ENCODE data around the gene NAT16. TPM values are rescaled to one million over a fixed set of nuclear protein-coding genes. Genes with fewer than 3 reads are reported as not detected.

The NAT16 gene
- total and polyA plus RNA-seq, 2 of the 13 experiments (the other 11 are each of a cell fraction or from before 2014, with no cell fraction given): 0.04 TPM; not detected in 1

DNA sequence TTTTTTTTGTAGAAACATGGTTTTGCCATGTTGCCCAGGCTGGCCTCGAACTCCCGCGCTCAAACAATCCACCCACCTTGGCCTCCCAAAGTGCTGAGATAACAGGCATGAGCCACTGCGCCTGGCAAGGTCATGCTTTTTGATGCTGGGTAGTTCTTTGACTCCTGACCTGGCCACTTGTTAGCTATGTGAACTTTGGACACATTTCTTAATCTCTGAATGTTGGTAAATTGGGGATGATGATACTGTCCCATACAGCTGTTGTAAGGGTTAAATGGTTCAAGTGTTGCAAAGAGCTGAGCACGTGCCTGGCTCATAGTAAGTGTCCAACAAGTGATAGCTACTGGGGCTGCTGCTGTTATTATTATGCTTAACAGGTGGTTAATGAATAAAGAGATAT lies 40.2 kb upstream of the NAT16 start (continued):
- TF ChIP-seq ZFP1 (CRISPR knock-in tag; IDR thresholded peaks at IDR 0.05) (no peak), ZNF672 (CRISPR knock-in tag; IDR thresholded peaks at IDR 0.05) (no peak), PHB2 (IDR thresholded peaks at IDR 0.05; ENCODE audit: partially characterized antibody) (no peak), ASH2L (IDR thresholded peaks at IDR 0.05; ENCODE audit: insufficient read length, low read depth, low read length) (no peak), ISX (CRISPR knock-in tag; conservative IDR thresholded peaks at IDR 0.05) (no peak), IKZF1 (IDR thresholded peaks at IDR 0.05) (no peak), PCBP1 (IDR thresholded peaks at IDR 0.05; ENCODE audit: borderline replicate concordance, low read depth, low read length) (no peak), ZNF713 (CRISPR knock-in tag; IDR thresholded peaks at IDR 0.05) (no peak), NR2C2 (CRISPR knock-in tag; IDR thresholded peaks at IDR 0.05; ENCODE audit: borderline replicate concordance) (peak; percentile 86), PCBP2 (optimal IDR thresholded peaks at IDR 0.05; ENCODE audit: low read depth, low read length, poor library complexity, severe bottlenecking) (no peak), CSRNP2 (CRISPR knock-in tag; conservative IDR thresholded peaks at IDR 0.05; ENCODE audit: low read depth) (no peak), LCORL (IDR thresholded peaks at IDR 0.05) (no peak), LCORL (CRISPR knock-in tag; IDR thresholded peaks at IDR 0.05) (peak; percentile 54; the same call in 1 of the 2 replicates), MTF1 (CRISPR knock-in tag; IDR thresholded peaks at IDR 0.05) (no peak), ETV6 (CRISPR knock-in tag; conservative IDR thresholded peaks at IDR 0.05) (no peak), ZMYM4 (CRISPR knock-in tag; IDR thresholded peaks at IDR 0.05) (0 out of 2 replicates have a peak, but pooled peaks have one; percentile 25), NR2F6 (IDR thresholded peaks at IDR 0.05) (peak; percentile 74), NR2F6 (CRISPR knock-in tag; IDR thresholded peaks at IDR 0.05) (peak; percentile 82), ZNF17 (CRISPR knock-in tag; IDR thresholded peaks at IDR 0.05) (no peak), ZFP36L1 (CRISPR knock-in tag; IDR thresholded peaks at IDR 0.05) (no peak), JUND (CRISPR knock-in tag; IDR thresholded peaks at IDR 0.05) (no peak), ZSCAN30 (CRISPR knock-in tag; IDR thresholded peaks at IDR 0.05) (no peak), NONO (IDR thresholded peaks at IDR 0.05) (no peak), NONO (CRISPR knock-in tag; conservative IDR thresholded peaks at IDR 0.05) (peak; percentile 26; the same call in 1 of the 2 replicates), RELA (CRISPR knock-in tag; IDR thresholded peaks at IDR 0.05) (no peak), ZNF597 (CRISPR knock-in tag; IDR thresholded peaks at IDR 0.05) (no peak), FOXK2 (IDR thresholded peaks at IDR 0.05) (no peak), SNAPC2 (CRISPR knock-in tag; IDR thresholded peaks at IDR 0.05) (no peak), NKX3-1 (CRISPR knock-in tag; IDR thresholded peaks at IDR 0.05) (no peak), ZNF260 (CRISPR knock-in tag; IDR thresholded peaks at IDR 0.05; ENCODE audit: borderline replicate concordance, low read depth) (no peak), ATF3 (CRISPR knock-in tag; IDR thresholded peaks at IDR 0.05) (no peak), NPAS2 (CRISPR knock-in tag; IDR thresholded peaks at IDR 0.05; ENCODE audit: borderline replicate concordance) (no peak)
- TF ChIP-seq, protein P1, sequence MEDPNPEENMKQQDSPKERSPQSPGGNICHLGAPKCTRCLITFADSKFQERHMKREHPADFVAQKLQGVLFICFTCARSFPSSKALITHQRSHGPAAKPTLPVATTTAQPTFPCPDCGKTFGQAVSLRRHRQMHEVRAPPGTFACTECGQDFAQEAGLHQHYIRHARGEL (CRISPR knock-in tag; IDR thresholded peaks at IDR 0.05): no peak
